Activated CD8-positive, alpha-beta memory T cell treated with anti-CD3 and anti-CD28 coated beads for 1 hour (primary cell): ENCODE data around the gene FIP1L1.
"Not testable (repeated sequence)": the region's sequence is repeated elsewhere in the genome, so short reads cannot be mapped to it uniquely, and the experiment has no call there.

Source experiments
- DNase-seq, 2 donors: peaks; one replicate each; pipeline ENCODE4 v3.0.0-alpha.2; 2020; ENCODE audit warnings: low read depth in 1 of 2; ENCODE audit errors: extremely low read depth in 1 of 2

FIP1L1 gene

DNA sequence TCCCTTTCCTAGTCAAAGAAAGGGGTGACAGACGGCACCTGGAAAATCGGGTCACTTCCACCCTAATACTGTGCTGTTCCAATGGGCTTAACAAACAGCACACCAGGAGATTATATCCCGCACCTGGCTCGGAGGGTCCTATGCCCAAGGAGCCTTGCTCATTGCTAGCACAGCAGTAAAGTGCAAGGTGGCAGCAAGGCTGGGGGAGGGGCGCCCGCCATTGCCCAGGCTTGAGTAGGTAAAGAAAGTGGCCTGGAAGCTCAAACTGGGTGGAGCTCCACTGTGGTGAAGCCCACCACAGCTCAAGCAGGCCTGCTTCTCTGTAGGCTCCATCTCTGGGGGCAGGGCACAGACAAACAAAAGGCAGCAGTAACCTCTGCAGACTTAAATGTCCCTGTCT is 89.1 kb downstream of the FIP1L1 start:
- not testable (repeated sequence) for DNase-seq

GRCh38 chr4:53476232-53477037 is 99.0 kb downstream of the FIP1L1 start:
- DNase-seq: no peak

- no peak for DNase-seq
Measured at GRCh38 chr4:53477038-53477565, 99.7 kb downstream of the FIP1L1 start.

- DNase-seq: no peak
Measured at GRCh38 chr4:53477636-53478035, 100.2 kb downstream of the FIP1L1 start.

- no peak for DNase-seq
Measured at GRCh38 chr4:53478671-53479456, 101.4 kb downstream of the FIP1L1 start.

DNA sequence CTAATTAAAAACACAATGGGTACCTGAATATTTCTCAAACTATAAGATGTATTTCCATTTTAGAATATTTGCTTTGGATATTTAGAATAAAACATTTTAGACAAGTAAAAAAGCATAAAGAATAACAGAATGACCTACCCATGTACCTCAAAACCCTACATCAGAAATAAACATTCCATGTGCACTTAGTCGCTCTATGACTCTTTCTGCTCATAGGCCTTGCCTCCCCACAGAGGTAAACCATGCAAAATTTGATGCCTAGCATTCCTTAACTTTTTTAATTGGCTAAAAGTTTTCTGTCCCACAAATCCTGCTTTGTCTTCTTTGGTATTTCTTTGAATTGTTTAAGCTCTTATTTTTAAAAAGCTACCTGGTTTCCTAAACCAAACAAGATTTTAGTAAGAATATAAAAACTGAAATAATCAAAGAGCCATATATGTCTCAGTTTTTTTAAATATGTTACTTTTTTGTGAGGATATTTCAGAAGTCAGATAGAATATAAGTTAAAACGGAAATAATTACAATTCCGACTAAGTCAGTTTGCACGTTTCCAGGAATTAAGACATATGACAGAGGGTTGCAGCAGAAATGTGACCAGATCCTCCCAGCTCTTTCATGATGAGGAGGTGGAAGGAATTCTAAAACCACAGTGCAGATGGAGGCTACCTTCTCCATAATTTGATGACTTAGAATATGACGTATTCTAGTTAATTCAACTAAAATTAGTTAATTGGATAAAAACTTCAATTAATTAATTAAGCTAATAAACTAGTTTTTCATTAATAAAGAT is 102.5 kb downstream of the FIP1L1 start:
- no peak for DNase-seq

DNA sequence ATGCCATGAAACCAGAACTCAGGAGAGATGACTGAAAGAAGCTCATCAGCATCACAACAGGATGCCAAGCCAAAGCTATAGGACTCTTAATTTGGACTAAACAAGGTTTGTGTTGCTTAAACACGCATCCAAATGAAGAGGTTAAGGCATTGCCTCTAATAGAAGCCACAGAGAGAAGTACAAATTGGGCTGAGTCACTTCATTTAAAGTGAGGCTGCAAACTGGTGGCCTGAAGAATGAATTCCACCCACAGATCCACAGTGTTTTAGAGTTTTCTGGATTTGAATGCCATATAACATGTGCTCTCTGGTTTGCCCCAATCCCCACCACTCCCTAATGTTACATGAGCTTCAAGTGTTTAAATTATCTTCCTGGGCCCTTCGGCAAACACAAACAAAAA is 103.5 kb downstream of the FIP1L1 start:
- no peak for DNase-seq

- no peak for DNase-seq
Measured at GRCh38 chr4:53481586-53481985, 104.1 kb downstream of the FIP1L1 start.

- no peak for DNase-seq
Measured at GRCh38 chr4:53483250-53483649, 105.8 kb downstream of the FIP1L1 start.

GRCh38 chr4:53484911-53485657 is 107.6 kb downstream of the FIP1L1 start:
- no peak for DNase-seq

DNA sequence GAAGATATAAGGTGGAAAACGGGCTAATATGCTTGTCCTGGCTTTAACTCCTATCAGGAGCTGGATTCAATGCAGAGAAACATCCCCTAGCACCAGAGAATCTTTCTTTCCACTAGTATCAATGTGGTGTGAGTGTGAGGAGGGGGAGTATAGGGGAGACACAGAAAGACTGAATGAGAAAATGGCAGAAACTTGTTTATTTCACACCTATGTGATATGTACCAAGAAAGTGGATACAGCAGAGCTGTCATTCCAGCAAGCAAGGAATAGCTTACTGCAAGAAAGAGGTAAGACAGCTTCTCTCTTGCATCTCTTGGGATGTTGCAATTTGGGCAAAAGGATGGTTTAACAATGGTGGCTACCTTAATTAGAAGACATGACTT is 108.2 kb downstream of the FIP1L1 start:
- no peak for DNase-seq

DNA sequence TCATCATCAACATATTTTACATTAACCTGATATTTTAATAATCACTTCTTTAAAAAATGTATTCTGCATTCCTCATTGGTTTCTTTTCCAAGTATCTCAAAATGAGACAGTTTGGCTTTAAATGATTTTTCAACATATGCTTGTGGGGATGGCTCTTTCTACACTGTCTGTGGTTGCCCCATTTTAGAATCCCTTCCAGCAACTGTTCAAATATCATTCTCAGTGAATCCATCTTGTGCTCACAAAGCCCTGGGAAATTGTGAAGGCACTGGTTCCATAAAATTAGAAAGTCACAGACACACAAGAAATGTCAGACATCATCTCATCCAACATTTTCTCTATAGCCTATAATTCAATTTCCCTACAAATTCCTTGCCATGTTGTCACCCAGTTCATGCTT is 110.3 kb downstream of the FIP1L1 start:
- DNase-seq: no peak

GRCh38 chr4:53489279-53489889 is 111.9 kb downstream of the FIP1L1 start:
- DNase-seq: no peak

DNA sequence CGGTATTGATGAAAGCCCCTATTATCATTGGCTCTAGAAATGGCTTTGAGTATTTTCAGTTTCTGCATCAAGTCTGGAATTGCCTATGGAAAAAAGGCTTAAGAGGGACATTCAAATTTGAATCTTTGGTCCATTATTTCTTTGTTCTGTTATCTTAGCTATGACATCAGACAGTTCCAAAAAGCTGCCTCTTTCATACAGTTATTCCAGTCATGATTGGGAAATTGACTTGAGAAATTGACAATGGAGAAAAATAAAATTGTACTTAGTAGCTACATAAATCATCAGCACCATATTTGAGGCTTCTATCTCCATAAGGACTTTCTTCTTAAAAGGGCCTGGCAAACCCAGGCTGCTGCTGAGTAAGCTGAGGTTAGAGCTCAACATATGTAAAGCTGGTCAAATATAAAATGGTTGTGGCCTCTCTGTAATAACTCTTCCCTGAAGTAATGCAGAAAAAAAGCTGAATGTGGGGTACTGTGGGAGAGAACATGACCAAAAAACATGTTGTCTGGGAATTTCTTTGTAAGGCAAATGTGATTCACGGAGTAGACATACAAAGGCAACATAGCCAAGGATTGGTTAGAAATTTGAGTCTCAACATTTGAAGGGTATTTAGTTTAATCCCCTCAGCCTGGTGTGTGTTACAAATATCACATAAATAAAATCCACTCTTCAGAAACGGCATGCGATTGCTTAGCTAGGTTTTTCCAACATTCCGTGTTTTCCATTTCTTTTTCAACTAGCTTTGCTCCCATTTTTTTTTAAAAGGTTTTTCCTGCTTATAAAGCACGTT is 112.9 kb downstream of the FIP1L1 start:
- DNase-seq: no peak

- DNase-seq: no peak
Measured at GRCh38 chr4:53490965-53491622, 113.7 kb downstream of the FIP1L1 start.

DNA sequence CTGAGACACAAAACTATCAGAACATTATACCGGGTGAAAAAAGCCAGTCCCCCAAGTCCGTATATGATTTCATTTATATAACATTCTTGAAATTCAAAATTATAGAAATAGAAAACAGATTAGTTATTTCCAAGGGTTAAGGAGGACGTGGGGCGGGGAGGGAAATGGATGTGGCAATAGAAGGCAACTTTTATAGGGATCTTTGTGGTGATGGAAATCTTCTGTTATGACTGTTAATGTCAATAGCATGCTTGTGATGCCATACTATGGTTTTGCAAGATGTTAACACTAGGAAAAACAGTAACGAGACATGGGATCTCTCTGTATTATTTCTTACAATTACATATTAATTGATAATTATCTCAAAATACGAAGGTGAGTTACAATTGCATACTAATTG is 117.4 kb downstream of the FIP1L1 start:
- DNase-seq: no peak

- no peak for DNase-seq
Measured at GRCh38 chr4:53497487-53498244, 120.2 kb downstream of the FIP1L1 start.

DNA sequence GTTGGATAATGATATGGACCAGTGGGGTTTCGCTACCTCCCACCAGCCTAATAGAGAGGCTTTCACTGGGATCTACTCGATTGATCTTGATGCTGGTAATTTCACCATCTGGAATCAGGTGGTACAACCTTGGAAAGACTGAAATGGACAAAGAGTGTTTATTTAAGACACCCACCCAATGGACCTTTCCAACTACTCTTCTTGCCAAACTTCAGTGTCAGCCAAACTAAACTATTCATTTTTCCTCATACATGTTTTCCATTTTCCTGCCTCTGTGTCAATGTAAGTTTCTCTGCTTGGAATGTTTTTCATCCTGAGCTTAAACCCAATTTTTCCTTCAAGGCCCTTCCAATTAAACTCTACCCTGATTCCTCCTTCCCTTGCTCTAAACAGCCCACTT is 121.3 kb downstream of the FIP1L1 start:
- no peak for DNase-seq
